MCF 10A (cell line): ENCODE measurements around the gene ADAMTS16. TPM values are rescaled to one million over a fixed set of nuclear protein-coding genes. Genes with fewer than 3 reads are reported as not detected.

Experiments
- BruUV-seq: library from RNA; stranded (reverse); fragments of 400-500 nt; replicated peaks from 2 replicates; lab custom pipeline; 2021; lab: Mats Ljungman, UMichigan
- CTCF ChIA-PET: fragments of 300-600 bp; sonication (Branson Sonifier 250); formaldehyde crosslinking; extraction: SDS; loops from one replicate; lab custom pipeline; 2021; ENCODE audit warnings: antibody characterized with exemption, inconsistent platforms; lab: Yijun Ruan, JAX
- POLR2A ChIA-PET: fragments of 300-600, 350-650 bp; sonication (Branson Sonifier 250); formaldehyde crosslinking; extraction: SDS; loops from one replicate; lab custom pipeline; 2020; ENCODE audit warnings: antibody characterized with exemption, inconsistent platforms; lab: Yijun Ruan, JAX
- DNase-seq: peaks from one replicate; pipeline ENCODE4 v3.0.0-alpha.2; 2018; ENCODE audit not compliant: unreplicated experiment
- H3K27ac Mint-ChIP-seq: one replicate; pipeline ENCODE4 v1.8.0; 2022; ENCODE audit warnings: mild to moderate bottlenecking, low read depth, mixed read lengths; ENCODE audit not compliant: unreplicated experiment
- H3K27me3 Mint-ChIP-seq: one replicate; pipeline ENCODE4 v1.8.0; 2022; ENCODE audit warnings: mixed read lengths; ENCODE audit not compliant: insufficient read depth, unreplicated experiment
- H3K36me3 Mint-ChIP-seq: one replicate; pipeline ENCODE4 v1.8.0; 2022; ENCODE audit warnings: mild to moderate bottlenecking, moderate library complexity, mixed read lengths; ENCODE audit not compliant: insufficient read depth, unreplicated experiment
- H3K4me1 Mint-ChIP-seq: one replicate; pipeline ENCODE4 v1.8.0; 2022; ENCODE audit warnings: mixed read lengths; ENCODE audit not compliant: insufficient read depth, unreplicated experiment
- H3K4me3 Mint-ChIP-seq: one replicate; pipeline ENCODE4 v1.8.0; 2022; ENCODE audit warnings: mild to moderate bottlenecking, moderate library complexity, mixed read lengths; ENCODE audit not compliant: unreplicated experiment
- H3K9me3 Mint-ChIP-seq: one replicate; pipeline ENCODE4 v1.8.0; 2022; ENCODE audit warnings: mixed read lengths; ENCODE audit not compliant: unreplicated experiment
- CTCF ChIP-seq: fragments of 200-600 bp; IDR thresholded peaks from one replicate; pipeline ENCODE4 v1.8.0; 2022; ENCODE audit warnings: antibody characterized with exemption, mild to moderate bottlenecking; ENCODE audit not compliant: unreplicated experiment
- intact Hi-C: fragments of 100-400 bp; cut with micrococcal nuclease; formaldehyde crosslinking; loops from 2 replicates; pipeline ENCODE4 v1.14.1; 2022
- total RNA-seq: library from RNA; stranded (reverse); gene quantifications from 2 replicates; pipeline ENCODE4 v1.2.3, GENCODE V29; 2022

ADAMTS16 gene
- total RNA-seq, 1 experiment from 2014 or later, result not detected

DNA sequence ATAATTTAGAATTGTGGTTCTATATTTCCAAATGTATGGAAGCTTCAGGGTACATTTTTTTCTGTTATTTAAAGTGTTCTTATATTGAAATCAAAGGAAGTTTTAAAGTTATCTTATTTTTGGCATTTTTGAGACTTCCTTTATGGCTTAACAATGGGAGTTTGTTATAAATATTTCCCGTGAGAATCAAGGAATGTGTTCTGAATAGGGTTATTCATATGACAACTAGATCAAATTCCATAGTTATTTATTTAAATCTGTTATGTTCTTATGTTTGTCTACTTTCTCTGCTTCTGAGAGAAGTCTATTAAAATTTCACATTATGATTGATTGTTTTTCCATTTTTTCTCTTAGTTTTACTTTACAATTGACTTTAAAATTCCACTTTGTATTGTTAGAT is 135.1 kb downstream of the ADAMTS16 start:
- H3K4me3 Mint-ChIP-seq, result no peak overlapping the region
- POLR2A ChIA-PET, result interaction anchor here (0.8 kb wide), 1 partner anchor 20 kb away, joined by 4 read pairs; no protein-coding TSS in a partner anchor
- no TSS peak for BruUV-seq
- H3K27me3 Mint-ChIP-seq, result peaks cover 5% of the 10 kb centered on the region
- DNase-seq, result no peak
- no peaks in the 10 kb centered on the region for H3K36me3 Mint-ChIP-seq
- H3K4me1 Mint-ChIP-seq, result peaks cover 10% of the 10 kb centered on the region
- CTCF ChIA-PET, result no interaction called here
- no peak overlapping the region for H3K27ac Mint-ChIP-seq
- H3K9me3 Mint-ChIP-seq, result no peaks in the 10 kb centered on the region
- intact Hi-C loops, result no loop called here
- TF ChIP-seq CTCF, result no peak

- ChIA-PET CTCF (no interaction called here), POLR2A (no interaction called here)
- no TSS peak for BruUV-seq
- no peaks in the 10 kb centered on the region for H3K9me3 Mint-ChIP-seq
- H3K27ac Mint-ChIP-seq, result no peak overlapping the region
- no peak overlapping the region for H3K4me3 Mint-ChIP-seq
- intact Hi-C loops, result no loop called here
- H3K36me3 Mint-ChIP-seq, result no peaks in the 10 kb centered on the region
- H3K4me1 Mint-ChIP-seq, result peaks cover 5% of the 10 kb centered on the region
- peaks cover 6% of the 10 kb centered on the region for H3K27me3 Mint-ChIP-seq
- no peak for TF ChIP-seq CTCF
- no peak for DNase-seq
These were observed 136.3 kb downstream of the ADAMTS16 start for GRCh38 chr5:5276430-5276829.

- no peak for TF ChIP-seq CTCF
- intact Hi-C loops, result no loop called here
- H3K36me3 Mint-ChIP-seq, result no peaks in the 10 kb centered on the region
- peaks cover 6% of the 10 kb centered on the region for H3K27me3 Mint-ChIP-seq
- DNase-seq, result no peak
- H3K4me1 Mint-ChIP-seq, result no peaks in the 10 kb centered on the region
- no peak overlapping the region for H3K27ac Mint-ChIP-seq
- no peaks in the 10 kb centered on the region for H3K9me3 Mint-ChIP-seq
- ChIA-PET CTCF (no interaction called here), POLR2A (no interaction called here)
- BruUV-seq, result no TSS peak
- no peak overlapping the region for H3K4me3 Mint-ChIP-seq
These were observed 136.9 kb downstream of the ADAMTS16 start for GRCh38 chr5:5276951-5277517.

DNA sequence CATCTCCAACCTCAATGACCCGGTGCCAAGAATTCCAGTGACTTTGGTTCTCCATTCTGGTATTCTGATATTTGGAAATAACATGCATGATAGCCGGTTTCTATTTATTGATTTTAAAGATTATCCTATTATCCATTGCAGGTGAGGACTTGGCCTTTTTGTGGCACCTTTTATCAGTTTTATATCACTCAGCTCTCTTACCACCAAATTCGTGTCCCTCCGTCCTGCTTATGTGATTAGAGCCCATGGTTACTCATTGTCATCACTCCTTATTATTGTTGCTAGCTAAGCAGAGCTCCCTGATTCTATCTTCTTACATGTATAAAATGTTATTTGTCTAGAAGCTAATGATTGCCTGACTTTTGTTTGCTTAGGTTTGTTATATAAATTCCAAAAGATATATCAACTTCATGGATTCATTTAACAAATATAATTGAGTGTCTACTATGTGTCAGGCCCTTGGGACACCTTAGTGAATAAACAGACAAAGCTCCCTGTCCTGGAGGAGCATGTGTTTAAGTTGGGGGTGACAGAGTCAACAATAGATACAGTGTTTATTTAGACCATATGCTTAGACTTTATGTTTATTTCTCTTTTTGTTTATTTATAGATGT is 138.2 kb downstream of the ADAMTS16 start:
- H3K4me3 Mint-ChIP-seq, result no peak overlapping the region
- TF ChIP-seq CTCF, result no peak
- no peak overlapping the region for H3K27ac Mint-ChIP-seq
- intact Hi-C loops, result no loop called here
- CTCF ChIA-PET, result no interaction called here
- H3K36me3 Mint-ChIP-seq, result no peaks in the 10 kb centered on the region
- peaks cover 6% of the 10 kb centered on the region for H3K27me3 Mint-ChIP-seq
- no TSS peak for BruUV-seq
- H3K9me3 Mint-ChIP-seq, result no peaks in the 10 kb centered on the region
- H3K4me1 Mint-ChIP-seq, result no peaks in the 10 kb centered on the region
- POLR2A ChIA-PET, result no interaction called here
- no peak for DNase-seq
